Endodermal cell (in vitro differentiated cells): ENCODE results near the gene ZNF468. TPM values are rescaled to one million over a fixed set of nuclear protein-coding genes. Genes with fewer than 3 reads are reported as not detected.
"Not testable (repeated sequence)": the region's sequence is repeated elsewhere in the genome, so short reads cannot be mapped to it uniquely, and the experiment has no call there.

ENCODE experiments used
- DNase-seq: peaks from one replicate; pipeline ENCODE4 v3.0.0-alpha.2; 2017
- H3K27ac ChIP-seq: 2 replicates; pipeline ENCODE4 v1.5.1; 2013; ENCODE audit warnings: mild to moderate bottlenecking, low read depth, low read length, moderate library complexity
- H3K27me3 ChIP-seq: 2 replicates; pipeline ENCODE4 v1.6.1; 2013; ENCODE audit warnings: mild to moderate bottlenecking, low read length, moderate library complexity; ENCODE audit not compliant: insufficient read depth, control insufficient read depth, poor library complexity, severe bottlenecking
- H3K36me3 ChIP-seq: 2 replicates; pipeline ENCODE4 v1.7.0; 2013; ENCODE audit warnings: mild to moderate bottlenecking, low read length, moderate library complexity; ENCODE audit not compliant: control insufficient read depth, insufficient read depth
- H3K4me1 ChIP-seq: one replicate; pipeline ENCODE4 v1.7.0; 2013; ENCODE audit warnings: low read length; ENCODE audit not compliant: control insufficient read depth, insufficient read depth
- H3K4me3 ChIP-seq: 2 replicates; pipeline ENCODE4 v1.5.1; 2013; ENCODE audit warnings: mild to moderate bottlenecking, low read length, moderate library complexity
- H3K9ac ChIP-seq: 2 replicates; pipeline ENCODE4 v1.6.1; 2013; ENCODE audit warnings: mild to moderate bottlenecking, low read length, moderate library complexity; ENCODE audit not compliant: poor library complexity, severe bottlenecking; ENCODE audit errors: extremely low read depth
- H3K9me3 ChIP-seq: 2 replicates; pipeline ENCODE4 v1.6.1; 2013; ENCODE audit warnings: mild to moderate bottlenecking, low read length, moderate library complexity; ENCODE audit not compliant: control insufficient read depth
- H3K27ac Mint-ChIP-seq: 2 replicates; pipeline ENCODE4 v1.8.0; 2020; ENCODE audit warnings: mixed read lengths
- H3K27me3 Mint-ChIP-seq: 2 replicates; pipeline ENCODE4 v1.8.0; 2021; ENCODE audit warnings: mild to moderate bottlenecking, mixed read lengths; ENCODE audit not compliant: insufficient read depth
- H3K36me3 Mint-ChIP-seq: 2 replicates; pipeline ENCODE4 v1.8.0; 2020; ENCODE audit warnings: low read depth, mixed read lengths
- H3K4me1 Mint-ChIP-seq: 2 replicates; pipeline ENCODE4 v1.8.0; 2020; ENCODE audit warnings: mixed read lengths
- H3K4me3 Mint-ChIP-seq: 2 replicates; pipeline ENCODE4 v1.8.0; 2020; ENCODE audit warnings: mild to moderate bottlenecking, moderate library complexity, mixed read lengths
- H3K9me3 Mint-ChIP-seq: 2 replicates; pipeline ENCODE4 v1.8.0; 2020; ENCODE audit warnings: mild to moderate bottlenecking, mixed read lengths
- WGBS, 2 experiments: methylation state at CpG; one replicate each; pipeline versions ENCODE4 v1.1.5 to v1.1.7; 2013; ENCODE audit warnings: missing lambda C conversion rate in 2 of 2, mixed read lengths in 1 of 2; ENCODE audit not compliant: insufficient coverage in 1 of 2, insufficient read length in 1 of 2; 5-methylcytosine and 5-hydroxymethylcytosine counted together
- total RNA-seq, 2 donors: library from RNA; stranded (reverse); fragmentation: NEBNext Ultra II Directional in 1 of 2; extraction: Animal tissue kit (Norgen Biotek cat#: 25700) in 1 of 2; gene quantifications; 2 replicates in 1 of 2; 3 replicates in 1 of 2; pipeline ENCODE4 v1.2.1, GENCODE V29; 2021
- TF ChIP-seq, protein P1 (sequence below): fragments of 200-600 bp; sonication (generic); conservative IDR thresholded peaks from 2 replicates; pipeline ENCODE4 v1.5.0; 2021; ENCODE audit warnings: antibody characterized with exemption, mild to moderate bottlenecking

Gene ZNF468
- total RNA-seq, 2 donors from 2014 or later = 46.2 to 50.0 TPM

DNA sequence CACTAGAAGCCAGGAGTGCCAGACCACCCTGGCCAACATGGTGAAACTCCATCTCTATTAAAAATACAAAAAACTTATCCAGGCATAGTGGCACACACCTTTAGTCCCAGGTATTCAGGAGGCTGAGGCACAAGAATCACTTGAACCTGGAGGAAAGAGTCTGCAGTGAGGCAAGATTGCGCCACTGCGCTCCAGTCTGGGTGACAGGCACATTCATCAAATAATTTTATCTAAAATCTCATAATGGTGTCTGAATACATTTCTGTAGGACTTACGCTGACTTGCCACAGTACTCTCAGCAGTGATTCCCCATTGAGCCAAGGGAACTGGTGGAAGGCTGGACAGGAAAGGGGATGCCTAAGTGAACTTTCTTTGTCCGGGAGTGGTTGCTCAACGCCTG is 31.7 kb downstream of the ZNF468 start:
- no peak overlapping the region for H3K27ac ChIP-seq
- Mint-ChIP-seq H3K9me3 (no peaks in the 10 kb centered on the region), H3K4me3 (no peak overlapping the region), H3K27me3 (no peaks in the 10 kb centered on the region), H3K36me3 (no peaks in the 10 kb centered on the region), H3K4me1 (peaks cover 6% of the 10 kb centered on the region), H3K27ac (no peak overlapping the region)
- 96 to 97% methylated on average over 3 to 5 of the region's 5 CpGs for WGBS, 2 experiments
- TF ChIP-seq, protein P1, sequence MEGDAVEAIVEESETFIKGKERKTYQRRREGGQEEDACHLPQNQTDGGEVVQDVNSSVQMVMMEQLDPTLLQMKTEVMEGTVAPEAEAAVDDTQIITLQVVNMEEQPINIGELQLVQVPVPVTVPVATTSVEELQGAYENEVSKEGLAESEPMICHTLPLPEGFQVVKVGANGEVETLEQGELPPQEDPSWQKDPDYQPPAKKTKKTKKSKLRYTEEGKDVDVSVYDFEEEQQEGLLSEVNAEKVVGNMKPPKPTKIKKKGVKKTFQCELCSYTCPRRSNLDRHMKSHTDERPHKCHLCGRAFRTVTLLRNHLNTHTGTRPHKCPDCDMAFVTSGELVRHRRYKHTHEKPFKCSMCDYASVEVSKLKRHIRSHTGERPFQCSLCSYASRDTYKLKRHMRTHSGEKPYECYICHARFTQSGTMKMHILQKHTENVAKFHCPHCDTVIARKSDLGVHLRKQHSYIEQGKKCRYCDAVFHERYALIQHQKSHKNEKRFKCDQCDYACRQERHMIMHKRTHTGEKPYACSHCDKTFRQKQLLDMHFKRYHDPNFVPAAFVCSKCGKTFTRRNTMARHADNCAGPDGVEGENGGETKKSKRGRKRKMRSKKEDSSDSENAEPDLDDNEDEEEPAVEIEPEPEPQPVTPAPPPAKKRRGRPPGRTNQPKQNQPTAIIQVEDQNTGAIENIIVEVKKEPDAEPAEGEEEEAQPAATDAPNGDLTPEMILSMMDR = no peak
- H3K9me3 ChIP-seq = peaks cover 7% of the 10 kb centered on the region
- no peak overlapping the region for H3K4me3 ChIP-seq
- H3K9ac ChIP-seq = no peak overlapping the region
- no peaks in the 10 kb centered on the region for H3K36me3 ChIP-seq
- H3K27me3 ChIP-seq = no peaks in the 10 kb centered on the region
- no peak for DNase-seq
- no peaks in the 10 kb centered on the region for H3K4me1 ChIP-seq

DNA sequence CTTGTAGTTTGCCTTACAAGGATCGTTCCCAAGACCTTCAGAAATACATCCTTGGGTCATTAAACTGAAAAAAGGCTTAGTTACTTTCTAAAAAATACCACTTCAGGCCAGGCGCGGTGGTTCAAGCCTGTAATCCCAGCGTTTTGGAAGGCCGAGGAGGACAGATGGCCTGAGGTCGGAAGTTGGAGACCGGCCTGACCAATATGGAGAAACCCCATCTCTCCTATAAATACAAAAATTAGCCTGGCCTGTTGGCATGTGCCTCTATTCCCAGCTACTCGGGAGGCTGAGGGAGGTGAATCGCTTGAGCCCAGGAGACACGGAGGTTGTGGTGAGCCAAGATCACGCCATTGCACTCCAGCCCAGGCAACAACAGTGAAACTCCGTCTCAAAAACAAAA is 33.7 kb downstream of the ZNF468 start:
- H3K27me3 ChIP-seq = no peaks in the 10 kb centered on the region
- Mint-ChIP-seq H3K36me3 (peaks cover 1% of the 10 kb centered on the region), H3K4me1 (peaks cover 13% of the 10 kb centered on the region), H3K27ac (no peak overlapping the region), H3K4me3 (no peak overlapping the region), H3K9me3 (no peaks in the 10 kb centered on the region), H3K27me3 (no peaks in the 10 kb centered on the region)
- H3K36me3 ChIP-seq = no peaks in the 10 kb centered on the region
- no peak overlapping the region for H3K27ac ChIP-seq
- WGBS, 2 experiments = 96% methylated on average over 7 to 11 of the region's 12 CpGs
- TF ChIP-seq, protein P1 = no peak
- H3K4me1 ChIP-seq = no peaks in the 10 kb centered on the region
- H3K4me3 ChIP-seq = no peak overlapping the region
- H3K9ac ChIP-seq = no peak overlapping the region
- peaks cover 7% of the 10 kb centered on the region for H3K9me3 ChIP-seq
- no peak for DNase-seq

DNA sequence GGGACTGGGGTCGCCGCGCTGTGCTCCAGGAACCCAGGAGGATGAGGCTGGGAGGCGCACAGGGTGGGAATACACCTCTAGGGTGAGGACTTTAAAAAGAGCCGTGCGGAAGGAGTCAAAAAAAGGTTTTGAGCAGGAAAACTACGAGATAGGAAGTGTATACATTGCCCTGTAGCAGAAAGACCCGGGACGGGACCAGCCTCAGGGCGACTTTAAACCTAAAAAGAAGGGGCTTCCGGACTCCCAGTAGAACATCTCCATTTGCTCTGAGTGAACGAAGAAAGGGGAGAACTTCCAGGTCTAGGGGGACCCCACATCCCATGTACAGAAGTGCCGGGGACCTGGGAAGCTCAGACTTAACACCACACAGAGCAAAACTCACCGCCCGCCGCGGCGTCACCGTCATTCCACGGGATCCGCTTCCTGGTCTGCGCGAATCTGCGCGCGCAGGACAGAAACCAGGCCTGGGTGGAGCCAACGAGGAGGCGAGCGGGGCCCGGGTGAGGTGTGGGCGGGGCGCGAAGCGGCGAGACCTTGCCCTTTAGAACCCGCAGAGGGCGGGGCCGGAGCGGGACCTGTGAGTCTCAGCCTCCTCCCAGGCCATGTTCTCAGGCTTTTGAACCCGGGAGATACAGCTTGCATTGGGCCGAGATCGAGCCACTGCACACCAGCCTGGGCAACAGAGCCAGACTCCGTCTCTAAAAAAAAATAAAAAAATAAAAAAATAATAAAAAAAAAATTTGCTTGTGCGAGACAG is 36.0 kb downstream of the ZNF468 start, which contains the start of gene ZNF28:
Gene ZNF28, minus strand, starts transcription at position 430 of the 757 bp plus-strand sequence. CDS start 3,675 bp downstream, outside the sequence.
- peaks cover 13% of the 10 kb centered on the region for H3K4me1 Mint-ChIP-seq
- not testable (repeated sequence) for H3K4me1 ChIP-seq

DNA sequence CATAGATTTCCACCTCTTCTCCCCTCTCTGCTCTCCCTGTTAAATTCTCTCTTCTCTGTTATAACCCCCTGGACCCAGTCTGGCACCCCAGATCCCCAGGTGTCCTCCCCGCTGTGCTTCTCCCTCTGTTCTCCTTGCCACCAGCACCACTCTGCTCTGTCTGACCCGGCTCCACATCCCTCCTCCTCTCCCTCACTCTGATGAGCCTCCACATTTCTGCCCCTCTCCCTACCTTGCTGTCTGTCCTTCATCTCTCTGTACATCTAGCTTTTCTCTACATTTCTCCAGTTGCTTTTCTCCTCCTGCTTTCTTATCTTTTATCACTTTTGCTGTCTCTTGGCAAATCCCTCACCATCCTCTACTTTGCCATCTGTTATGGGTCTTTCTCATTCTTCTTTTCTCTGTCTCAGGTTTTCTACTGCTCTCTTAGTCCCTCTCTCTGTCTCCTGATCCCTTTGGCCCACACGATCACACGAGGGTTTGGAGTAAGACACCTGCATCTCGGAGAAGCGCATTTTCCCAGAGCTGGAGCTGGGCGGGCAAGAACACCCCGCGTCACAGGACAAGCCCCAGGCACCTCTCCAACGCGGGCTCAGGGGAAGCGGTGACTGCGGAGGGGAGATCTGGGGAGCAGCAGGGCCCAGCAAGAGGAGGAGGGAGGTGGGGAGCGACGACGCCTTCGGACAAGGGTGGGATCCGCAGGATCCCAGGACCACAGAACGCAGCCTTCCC is 36.8 kb downstream of the ZNF468 start:
- peak; percentile 68 for DNase-seq
- H3K4me1 Mint-ChIP-seq = peaks cover 13% of the 10 kb centered on the region
- Histone ChIP-seq H3K9ac (peak overlapping the region; percentile 64), H3K36me3 (peaks cover 12% of the 10 kb centered on the region), H3K4me3 (peak overlapping the region; percentile 84)
- peak overlapping the region; percentile 89 for H3K4me3 Mint-ChIP-seq
- not testable (repeated sequence) for H3K27me3 Mint-ChIP-seq, H3K9me3 Mint-ChIP-seq, H3K27ac ChIP-seq, H3K9me3 ChIP-seq, H3K27me3 ChIP-seq, H3K4me1 ChIP-seq
- H3K36me3 Mint-ChIP-seq = peaks cover 22% of the 10 kb centered on the region
- peak overlapping the region; percentile 69 for H3K27ac Mint-ChIP-seq
- 13% methylated on average over 18 of the region's 19 CpGs; no CpG with 5 or more reads in 1 of the 2 experiments for WGBS, 2 experiments

More for the DNA sequence above, 36.0 kb downstream of the ZNF468 start, which contains the start of gene ZNF28:
- Histone ChIP-seq H3K9ac (peak within 1 kb of the TSS; percentile 64), H3K36me3 (peaks cover 12% of the 10 kb centered on the region), H3K4me3 (peak within 1 kb of the TSS; percentile 84)
- not testable (repeated sequence) for H3K9me3 ChIP-seq, H3K27me3 ChIP-seq, H3K27ac ChIP-seq, H3K9me3 Mint-ChIP-seq, H3K27me3 Mint-ChIP-seq
- peak; percentile 77 for DNase-seq
- Mint-ChIP-seq H3K27ac (peak within 1 kb of the TSS; percentile 69), H3K36me3 (peaks cover 17% of the 10 kb centered on the region), H3K4me3 (peak within 1 kb of the TSS; percentile 89)
- TF ChIP-seq, protein P1 = peak; percentile 19
- 7 to 13% methylated on average over 9 to 21 of the region's 44 CpGs for WGBS, 2 experiments
